CD4-positive, alpha-beta T cell (primary cell): ENCODE data around the gene ALK. TPM values are rescaled to one million over a fixed set of nuclear protein-coding genes. Genes with fewer than 3 reads are reported as not detected.

Experiments used
- ATAC-seq: fragments of 200-7000 bp; cut with Tn5 transposase; one replicate; pipeline ENCODE4 v1.10.0; 2022; ENCODE audit warnings: mild to moderate bottlenecking; ENCODE audit not compliant: poor library complexity
- CTCF ChIA-PET: fragments of 350-600 bp; sonication (Branson Sonifier 250); formaldehyde crosslinking; loops from one replicate; lab custom pipeline; 2021; ENCODE audit warnings: antibody characterized with exemption, inconsistent platforms; lab: Charles Lee
- POLR2A ChIA-PET: fragments of 350-600 bp; sonication (Branson Sonifier 250); formaldehyde crosslinking; loops from one replicate; lab custom pipeline; 2021; ENCODE audit warnings: antibody characterized with exemption, inconsistent platforms; lab: Charles Lee
- DNase-seq, 14 experiments: peaks; one replicate each; pipeline ENCODE4 v3.0.0-alpha.2; 2013 to 2020; ENCODE audit warnings: mixed read lengths in 2 of 14
- H3K27ac ChIP-seq, 2 donors: one replicate each; pipeline versions ENCODE4 v1.5.1 to v1.7.0; 2013; ENCODE audit warnings: low read length in 2 of 2, low read depth in 1 of 2, mild to moderate bottlenecking in 1 of 2
- H3K27me3 ChIP-seq, 2 experiments: 1 replicate in 1 of 2; 2 replicates in 1 of 2; pipeline versions ENCODE4 v1.6.1 to v1.7.0; 2013; ENCODE audit warnings: low read length in 2 of 2, control low read depth in 1 of 2, mild to moderate bottlenecking in 1 of 2, moderate library complexity in 1 of 2; ENCODE audit not compliant: insufficient read depth in 2 of 2, control insufficient read depth in 1 of 2
- H3K36me3 ChIP-seq: one replicate; pipeline ENCODE4 v1.6.1; 2013; ENCODE audit warnings: low read length, control low read depth; ENCODE audit not compliant: insufficient read depth
- H3K4me1 ChIP-seq: one replicate; pipeline ENCODE4 v1.6.1; 2013; ENCODE audit warnings: low read length, control low read depth; ENCODE audit not compliant: insufficient read depth
- H3K4me3 ChIP-seq: one replicate; pipeline ENCODE4 v1.5.1; 2013; ENCODE audit warnings: mild to moderate bottlenecking, low read length, moderate library complexity
- H3K9me3 ChIP-seq, 2 experiments: 1 replicate in 1 of 2; 2 replicates in 1 of 2; pipeline versions ENCODE4 v1.6.1 to v1.7.0; 2013; ENCODE audit warnings: low read length in 2 of 2, mild to moderate bottlenecking in 2 of 2, control low read depth in 1 of 2, moderate library complexity in 1 of 2; ENCODE audit not compliant: control insufficient read depth in 1 of 2, insufficient read depth in 1 of 2
- H3K27ac Mint-ChIP-seq: one replicate; pipeline ENCODE4 v1.8.0; 2020; ENCODE audit warnings: mixed read lengths
- H3K27me3 Mint-ChIP-seq: one replicate; pipeline ENCODE4 v1.8.0; 2021; ENCODE audit warnings: mixed read lengths
- H3K36me3 Mint-ChIP-seq: one replicate; pipeline ENCODE4 v1.8.0; 2021; ENCODE audit warnings: low read depth, mixed read lengths
- H3K4me1 Mint-ChIP-seq: one replicate; pipeline ENCODE4 v1.8.0; 2021; ENCODE audit warnings: low read depth, mixed read lengths
- H3K4me3 Mint-ChIP-seq: one replicate; pipeline ENCODE4 v1.8.0; 2020; ENCODE audit warnings: mild to moderate bottlenecking, mixed read lengths
- H3K9me3 Mint-ChIP-seq: one replicate; pipeline ENCODE4 v1.8.0; 2020; ENCODE audit warnings: mixed read lengths
- intact Hi-C, 2 experiments: fragments of 100-400 bp; cut with DNase I in 1 of 2; cut with micrococcal nuclease in 1 of 2; formaldehyde crosslinking; loops; one replicate each; pipeline versions ENCODE4 v1.15.1 to v1.9.0; 2023 to 2025; cut with DNase I, micrococcal nuclease
- total RNA-seq, 174 experiments: library from RNA in 2 of 174; stranded (reverse) in 2 of 174; gene quantifications; one replicate each; pipeline ENCODE4 v1.2.3 and lab custom pipeline; 2021 to 2026
- TF ChIP-seq, protein P1 (sequence below): fragments of 200-600 bp; IDR thresholded peaks from one replicate; pipeline ENCODE4 v1.8.0; 2022; ENCODE audit warnings: antibody characterized with exemption, mild to moderate bottlenecking

Gene ALK
- total RNA-seq, 2 experiments from 2014 or later = not detected

DNA sequence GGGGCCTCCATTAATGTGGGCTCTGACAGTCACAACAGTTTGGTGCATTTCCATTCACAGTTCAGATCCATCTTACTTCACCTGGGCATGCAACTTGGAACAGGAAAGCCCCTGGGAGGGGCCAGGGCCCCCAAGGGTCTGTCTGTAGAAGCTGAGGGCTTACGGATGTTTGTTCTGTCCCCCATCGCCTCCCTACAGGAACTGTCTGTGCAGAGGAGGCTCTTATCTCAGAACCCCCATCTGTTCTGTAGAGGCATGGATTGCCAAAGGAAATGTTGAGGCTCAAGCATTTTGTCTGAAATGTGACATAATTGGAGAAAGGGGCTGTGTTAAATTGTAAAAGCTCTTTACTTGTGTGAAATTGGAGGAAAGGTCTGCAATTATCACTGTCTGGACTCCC is 471.9 kb downstream of the ALK start:
- H3K4me3 ChIP-seq = no peak overlapping the region
- DNase-seq (no peak), ATAC-seq (no peak)
- Mint-ChIP-seq H3K4me1 (no peaks in the 10 kb centered on the region), H3K27me3 (peaks cover 27% of the 10 kb centered on the region), H3K36me3 (no peaks in the 10 kb centered on the region), H3K4me3 (no peak overlapping the region), H3K27ac (no peak overlapping the region), H3K9me3 (no peaks in the 10 kb centered on the region)
- no peak overlapping the region for H3K27ac ChIP-seq
- TF ChIP-seq, protein P1, sequence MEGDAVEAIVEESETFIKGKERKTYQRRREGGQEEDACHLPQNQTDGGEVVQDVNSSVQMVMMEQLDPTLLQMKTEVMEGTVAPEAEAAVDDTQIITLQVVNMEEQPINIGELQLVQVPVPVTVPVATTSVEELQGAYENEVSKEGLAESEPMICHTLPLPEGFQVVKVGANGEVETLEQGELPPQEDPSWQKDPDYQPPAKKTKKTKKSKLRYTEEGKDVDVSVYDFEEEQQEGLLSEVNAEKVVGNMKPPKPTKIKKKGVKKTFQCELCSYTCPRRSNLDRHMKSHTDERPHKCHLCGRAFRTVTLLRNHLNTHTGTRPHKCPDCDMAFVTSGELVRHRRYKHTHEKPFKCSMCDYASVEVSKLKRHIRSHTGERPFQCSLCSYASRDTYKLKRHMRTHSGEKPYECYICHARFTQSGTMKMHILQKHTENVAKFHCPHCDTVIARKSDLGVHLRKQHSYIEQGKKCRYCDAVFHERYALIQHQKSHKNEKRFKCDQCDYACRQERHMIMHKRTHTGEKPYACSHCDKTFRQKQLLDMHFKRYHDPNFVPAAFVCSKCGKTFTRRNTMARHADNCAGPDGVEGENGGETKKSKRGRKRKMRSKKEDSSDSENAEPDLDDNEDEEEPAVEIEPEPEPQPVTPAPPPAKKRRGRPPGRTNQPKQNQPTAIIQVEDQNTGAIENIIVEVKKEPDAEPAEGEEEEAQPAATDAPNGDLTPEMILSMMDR = no peak
- CTCF ChIA-PET = no interaction called here
- POLR2A ChIA-PET = no interaction called here
- intact Hi-C loops = no loop called here
- H3K36me3 ChIP-seq = no peaks in the 10 kb centered on the region
- peaks cover 0 to 5% of the 10 kb centered on the region in 2 experiments for H3K27me3 ChIP-seq
- no peaks in the 10 kb centered on the region for H3K9me3 ChIP-seq
- no peaks in the 10 kb centered on the region for H3K4me1 ChIP-seq

DNA sequence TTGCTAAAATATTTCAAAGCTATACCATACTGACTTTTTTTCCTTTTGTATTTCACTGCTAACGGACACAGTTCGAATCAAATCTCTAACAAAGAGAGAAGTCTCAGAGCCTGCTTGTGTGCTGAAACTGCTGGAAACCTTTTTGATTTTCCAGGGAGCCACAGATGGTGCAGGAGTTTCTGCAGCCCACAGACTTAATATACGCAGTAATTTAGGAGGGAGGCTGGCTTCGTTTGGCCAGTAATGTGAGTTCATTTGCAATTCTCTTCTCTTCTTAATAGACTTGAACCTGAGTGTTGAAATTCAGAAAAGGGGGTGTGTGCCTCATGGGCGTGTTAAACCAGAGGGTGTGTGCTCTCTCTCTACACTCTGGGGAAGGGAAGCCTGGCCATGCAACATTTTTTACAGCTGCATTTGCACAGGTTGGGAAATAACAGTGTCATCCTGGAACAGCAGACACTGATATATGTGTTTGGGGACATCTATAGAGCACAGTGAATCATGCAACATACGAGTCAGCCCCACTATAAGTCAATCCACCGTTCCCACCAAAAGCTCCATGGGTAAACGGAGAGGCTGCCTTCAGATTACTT is 473.2 kb downstream of the ALK start:
- Histone ChIP-seq H3K27ac (no peak overlapping the region), H3K9me3 (no peaks in the 10 kb centered on the region), H3K27me3 (peaks cover 0 to 5% of the 10 kb centered on the region in 2 experiments), H3K36me3 (no peaks in the 10 kb centered on the region), H3K4me3 (no peak overlapping the region), H3K4me1 (no peaks in the 10 kb centered on the region)
- no peak for ATAC-seq
- CTCF ChIA-PET = no interaction called here
- Mint-ChIP-seq H3K4me1 (no peaks in the 10 kb centered on the region), H3K27me3 (peaks cover 27% of the 10 kb centered on the region), H3K36me3 (no peaks in the 10 kb centered on the region), H3K27ac (no peak overlapping the region), H3K9me3 (no peaks in the 10 kb centered on the region), H3K4me3 (no peak overlapping the region)
- POLR2A ChIA-PET = interaction anchor here (0.7 kb wide), 1 partner anchor 489 kb away, joined by 3 read pairs; no protein-coding TSS in a partner anchor
- no peak for DNase-seq
- intact Hi-C loops = no loop called here
- TF ChIP-seq, protein P1 = no peak

DNA sequence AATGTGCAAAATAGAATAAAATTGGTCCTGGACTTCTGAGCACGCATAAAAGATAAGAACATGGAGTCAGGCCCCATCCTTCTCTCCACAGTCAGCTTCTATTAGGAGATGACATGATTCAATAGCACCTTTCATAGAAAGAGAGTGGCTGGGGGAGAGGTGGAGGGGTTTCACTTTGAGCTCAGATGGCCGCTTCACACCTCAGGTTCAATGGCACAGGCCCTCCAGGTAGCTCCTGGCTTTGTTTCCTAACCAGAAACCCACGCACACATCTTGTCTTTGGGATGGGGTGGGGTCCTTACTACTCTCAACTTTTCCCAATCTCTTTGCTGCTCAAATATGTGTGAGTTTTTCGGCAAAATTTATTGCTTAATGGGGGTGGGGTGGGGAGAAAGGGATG is 473.9 kb downstream of the ALK start:
- ATAC-seq (no peak), DNase-seq (no peak)
- Mint-ChIP-seq H3K27me3 (peaks cover 23% of the 10 kb centered on the region), H3K4me1 (no peaks in the 10 kb centered on the region), H3K36me3 (no peaks in the 10 kb centered on the region), H3K27ac (no peak overlapping the region), H3K4me3 (no peak overlapping the region), H3K9me3 (no peaks in the 10 kb centered on the region)
- Histone ChIP-seq H3K9me3 (no peaks in the 10 kb centered on the region), H3K4me1 (no peaks in the 10 kb centered on the region), H3K4me3 (no peak overlapping the region), H3K27ac (no peak overlapping the region), H3K27me3 (peaks cover 0 to 5% of the 10 kb centered on the region in 2 experiments), H3K36me3 (no peaks in the 10 kb centered on the region)
- intact Hi-C loops = no loop called here
- CTCF ChIA-PET = no interaction called here
- TF ChIP-seq, protein P1 = no peak
- POLR2A ChIA-PET = no interaction called here
